GM08714 (cell line): Measurements from ENCODE around the gene TNS1.

Experiments used
- H3K4me3 ChIP-seq: fragments of 200-500 bp; sonication (Bioruptor generic); 2 replicates; pipeline ENCODE4 v1.5.1; 2014; ENCODE audit warnings: mild to moderate bottlenecking, low read length, inconsistent platforms
- ZNF274 ChIP-seq: IDR thresholded peaks from 2 replicates; pipeline ENCODE4 v1.6.1; 2012; ENCODE audit warnings: mild to moderate bottlenecking, low read depth, low read length

The TNS1 gene

DNA sequence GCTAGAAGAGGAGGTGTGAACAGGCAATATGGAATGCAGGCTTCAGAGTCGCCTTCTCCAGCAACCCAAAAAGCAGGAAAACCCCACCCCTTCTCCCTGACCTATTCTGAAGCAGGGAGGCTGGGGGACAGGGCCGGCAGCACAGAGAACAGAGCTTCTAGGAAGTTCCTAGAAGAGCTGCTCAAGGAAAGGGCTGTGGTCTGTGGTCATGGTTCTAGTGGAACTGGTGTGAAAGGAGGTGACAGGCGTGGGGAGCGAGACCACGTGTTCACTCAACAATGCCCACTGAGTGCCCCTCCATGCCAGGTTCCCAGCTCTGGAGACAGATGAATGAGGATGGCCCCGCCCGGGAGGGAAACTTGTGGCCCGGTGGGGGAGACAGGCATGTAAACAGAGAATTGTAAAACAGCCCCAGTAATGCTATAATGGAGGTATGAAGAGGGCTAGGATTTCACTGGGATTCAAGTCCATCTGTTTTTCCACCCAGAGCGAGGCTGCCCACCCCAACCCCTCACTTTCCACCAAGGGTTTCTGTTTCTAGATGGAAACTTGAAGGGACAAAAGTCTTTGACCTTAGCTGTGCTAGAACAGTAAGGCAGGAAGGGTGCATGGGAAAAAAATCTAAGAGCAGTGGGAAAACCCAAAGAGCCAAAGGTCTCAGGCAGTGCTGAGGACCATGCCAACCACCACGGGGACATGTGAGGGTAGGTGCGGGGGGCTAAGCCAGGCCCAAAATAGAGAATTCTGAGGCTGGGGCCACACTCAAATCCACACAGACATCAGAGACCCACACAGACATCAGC lies 71.8 kb downstream of the TNS1 start:
- no peak overlapping the region for H3K4me3 ChIP-seq
- TF ChIP-seq ZNF274 = no peak

DNA sequence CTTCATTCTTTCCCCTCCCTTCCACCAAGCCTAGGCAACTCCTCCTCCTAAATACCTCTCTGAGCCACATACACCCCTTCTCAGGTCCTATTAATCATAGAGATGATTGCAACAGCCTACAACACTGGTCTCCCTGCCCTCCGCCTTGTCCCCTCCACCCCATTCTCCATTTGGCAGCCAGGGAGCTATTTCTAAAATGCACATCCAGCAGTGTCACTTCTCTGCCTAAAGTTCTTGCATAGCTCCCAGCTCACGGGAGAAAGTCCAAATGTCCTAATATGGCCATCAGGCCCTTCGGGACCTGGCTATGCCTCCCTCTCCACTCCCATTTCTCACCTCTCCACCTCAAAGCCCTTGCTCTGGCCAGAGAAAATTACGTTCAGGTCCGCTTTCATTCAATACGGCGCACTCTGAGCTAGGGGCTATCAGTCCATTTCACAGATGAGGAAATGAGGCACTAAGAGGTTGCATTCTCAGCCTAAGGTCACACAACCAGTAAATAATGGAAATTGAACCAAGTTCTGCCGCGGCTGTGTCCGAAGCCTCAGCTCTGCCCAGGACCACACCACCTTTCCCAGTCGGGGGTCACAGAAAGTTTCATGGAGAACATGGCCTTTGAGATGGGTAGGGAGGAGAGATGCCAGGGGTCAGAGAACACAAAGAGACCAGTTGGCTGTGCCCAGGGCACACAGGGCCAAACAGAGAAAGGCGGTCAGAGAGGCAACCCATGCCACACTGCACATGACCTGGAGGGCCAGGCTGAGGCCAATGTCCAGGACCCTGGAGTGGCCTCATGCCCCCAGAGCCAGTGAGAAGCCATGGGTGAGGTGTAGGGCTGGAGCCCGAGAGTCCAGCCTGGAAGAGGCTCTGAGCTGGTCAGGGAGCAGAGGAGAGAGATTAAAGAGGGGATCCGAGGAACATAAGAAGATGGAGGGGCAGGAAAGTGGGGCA lies 72.8 kb downstream of the TNS1 start:
- H3K4me3 ChIP-seq = no peak overlapping the region
- TF ChIP-seq ZNF274 = no peak

DNA sequence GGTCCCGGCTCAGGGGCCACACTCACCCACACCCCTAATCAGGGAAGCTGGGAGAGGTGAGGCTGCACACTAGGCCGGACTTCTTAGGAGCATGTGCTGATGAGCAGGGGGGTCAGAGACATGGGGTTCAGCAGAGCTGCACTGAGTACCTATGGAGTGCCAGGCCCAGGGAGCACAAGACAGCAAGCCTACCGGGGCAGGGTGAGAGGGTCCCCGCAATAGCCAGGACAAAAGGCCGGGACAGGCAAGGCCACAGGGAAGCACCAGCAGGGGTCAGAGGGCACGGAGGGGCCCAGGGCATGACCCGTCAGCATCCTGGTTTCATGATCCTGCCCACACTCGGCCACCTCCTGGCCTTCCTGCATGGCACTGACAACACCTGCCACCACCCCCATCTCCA lies 73.5 kb downstream of the TNS1 start:
- H3K4me3 ChIP-seq = no peak overlapping the region
- TF ChIP-seq ZNF274 = no peak

DNA sequence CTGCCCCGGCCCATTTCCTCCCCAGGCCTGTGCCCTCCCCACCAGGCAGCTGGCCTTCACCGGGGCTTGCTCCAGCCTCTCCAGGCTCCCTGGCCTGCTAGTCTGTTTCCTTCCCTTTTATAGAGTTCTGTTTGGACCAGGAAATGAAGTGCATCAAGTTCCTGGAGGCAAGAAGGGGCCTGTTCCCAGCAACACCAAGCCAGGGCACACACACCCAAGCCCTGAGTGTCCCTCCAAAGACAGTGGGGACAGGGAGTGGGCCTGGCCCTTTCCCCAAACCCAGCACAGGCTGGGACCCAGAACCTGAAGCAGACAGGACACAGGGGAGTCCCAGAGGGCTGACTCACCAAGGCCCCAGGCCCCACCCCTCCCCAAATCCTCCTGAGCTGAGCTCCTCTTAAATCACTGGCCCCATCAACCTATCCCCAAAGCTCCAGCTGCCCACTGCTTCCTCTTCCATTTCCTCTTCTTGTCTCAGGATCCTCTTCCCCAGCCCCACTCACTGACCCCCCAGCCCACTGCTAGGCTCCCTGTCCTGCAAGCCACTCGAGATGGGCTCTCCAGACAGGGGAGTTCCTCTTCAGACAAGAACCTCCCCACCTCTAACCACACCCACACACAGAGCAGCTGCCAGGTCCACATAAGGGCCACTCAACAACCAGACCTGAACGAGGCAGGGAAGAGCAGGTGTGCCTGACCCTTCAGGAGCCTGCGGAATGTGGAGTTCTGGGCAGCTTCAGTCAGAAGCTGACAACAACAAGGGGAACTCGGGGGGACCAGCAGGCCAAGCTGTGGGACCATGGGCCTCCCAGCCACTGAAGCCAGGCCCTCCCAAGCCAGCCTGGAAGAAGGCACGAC lies 74.2 kb downstream of the TNS1 start:
- TF ChIP-seq ZNF274 = no peak
- no peak overlapping the region for H3K4me3 ChIP-seq

DNA sequence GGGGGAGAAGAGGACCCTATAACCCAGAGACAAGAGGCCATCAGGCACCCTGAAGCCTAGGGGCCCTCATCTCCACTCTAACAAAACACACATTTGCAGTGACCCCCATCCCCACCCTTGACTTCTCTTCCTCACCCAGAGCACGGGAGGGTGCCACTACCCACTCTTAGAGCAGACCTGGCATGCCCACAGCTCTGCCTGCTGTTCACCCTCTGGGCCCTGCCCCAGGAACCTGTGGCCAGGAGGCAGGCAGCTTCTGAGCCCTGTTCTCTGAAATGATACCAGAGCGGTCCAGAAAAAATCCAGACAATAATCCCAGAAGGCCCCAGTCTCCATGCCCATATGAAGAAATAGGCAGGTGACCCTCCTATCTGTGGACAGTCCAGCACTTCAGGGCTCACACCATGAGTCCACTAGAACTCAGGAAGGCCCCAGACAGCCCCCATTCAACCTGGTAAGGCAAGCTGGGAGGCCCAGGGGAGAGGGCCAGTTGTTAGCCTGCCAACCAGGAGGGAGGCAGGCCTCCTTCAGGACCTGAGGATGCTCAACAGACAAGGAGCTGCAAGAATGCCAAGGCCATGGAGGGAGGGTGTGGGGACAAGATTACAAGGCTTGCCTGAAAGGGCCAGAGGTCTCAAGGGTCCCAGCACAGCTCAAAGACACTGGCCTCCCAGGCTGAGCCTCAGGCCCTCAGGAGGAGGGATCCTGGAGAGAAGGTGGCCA lies 75.0 kb downstream of the TNS1 start:
- TF ChIP-seq ZNF274 = no peak
- H3K4me3 ChIP-seq = no peak overlapping the region

DNA sequence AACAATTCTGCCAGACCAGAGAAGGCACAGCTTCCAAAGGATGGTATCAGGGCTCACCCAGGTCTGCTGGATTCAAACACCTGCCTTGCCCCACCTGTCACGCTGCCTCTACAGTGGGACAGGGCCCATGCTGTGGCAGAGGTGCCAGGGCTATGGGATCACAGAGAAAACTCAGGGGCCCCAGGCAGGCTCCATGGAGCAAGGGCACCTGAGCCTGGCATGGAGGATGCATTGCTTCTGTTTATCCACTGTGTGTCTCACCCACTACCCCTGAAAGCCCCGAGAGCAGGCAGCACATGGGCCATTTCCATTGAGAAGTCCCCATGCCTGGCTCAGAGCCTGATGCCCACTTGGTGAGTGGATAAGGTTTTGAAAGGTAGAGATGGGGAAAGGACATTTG lies 76.0 kb downstream of the TNS1 start:
- no peak overlapping the region for H3K4me3 ChIP-seq
- TF ChIP-seq ZNF274 = no peak

DNA sequence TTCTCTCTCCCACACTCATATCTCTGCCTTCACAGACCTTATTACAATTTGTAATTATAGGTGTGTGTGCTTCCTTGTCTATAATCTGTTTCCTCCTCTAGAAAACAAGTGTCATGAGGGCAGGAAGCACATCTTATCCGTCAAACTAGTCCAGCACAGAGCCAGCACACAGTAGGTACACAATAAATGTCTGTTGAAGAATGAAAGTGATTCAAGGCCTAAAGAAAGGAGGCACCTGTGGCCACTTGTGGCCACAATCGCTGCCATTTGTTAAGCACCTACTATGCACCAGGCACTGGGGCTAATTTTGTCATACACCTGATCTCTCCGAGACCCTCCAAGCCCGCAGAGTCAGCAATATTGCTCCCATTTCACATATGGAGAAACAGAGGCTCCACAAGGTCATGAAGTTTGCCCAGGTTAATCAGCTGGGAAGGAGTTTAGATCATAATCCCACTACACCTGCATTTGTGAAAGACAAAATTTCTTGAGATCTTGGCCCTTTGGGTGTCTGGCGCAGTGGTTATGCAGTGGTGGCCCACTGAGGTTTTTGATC lies 78.4 kb downstream of the TNS1 start:
- no peak overlapping the region for H3K4me3 ChIP-seq

DNA sequence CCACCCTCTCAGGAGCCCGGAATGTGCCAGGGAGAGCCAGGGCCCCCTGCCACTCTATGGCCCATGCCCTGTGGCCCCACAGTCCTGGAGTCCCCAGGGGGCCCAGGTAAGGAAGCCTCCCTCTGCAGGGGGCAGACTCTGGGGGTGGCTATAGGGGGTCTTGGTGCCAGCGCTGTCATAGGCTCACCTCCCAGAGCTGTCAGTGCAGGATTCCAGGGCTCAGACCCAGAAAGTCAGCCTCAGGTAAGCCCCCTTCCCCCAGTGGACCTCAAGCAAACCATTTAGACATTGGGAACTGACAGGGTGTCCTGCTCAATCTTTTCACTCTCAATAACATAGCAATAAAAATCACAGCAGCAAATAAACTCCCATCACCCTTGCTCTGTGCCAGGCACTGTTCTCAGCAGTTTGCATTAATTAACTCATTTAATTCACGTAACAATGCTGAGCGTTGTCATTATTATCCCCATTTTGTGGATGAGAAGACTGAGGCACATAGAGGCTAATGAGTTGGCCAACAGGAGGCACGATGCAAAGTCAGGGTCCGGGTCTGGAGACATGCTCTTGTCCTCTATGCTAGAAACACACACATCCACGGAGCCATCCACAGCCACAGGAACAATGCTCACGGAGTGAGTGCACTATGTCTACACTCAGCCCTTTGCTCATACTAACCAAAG lies 79.6 kb downstream of the TNS1 start:
- H3K4me3 ChIP-seq = no peak overlapping the region
- no peak for TF ChIP-seq ZNF274

More for the DNA sequence above, 78.4 kb downstream of the TNS1 start:
- TF ChIP-seq ZNF274 = no peak

DNA sequence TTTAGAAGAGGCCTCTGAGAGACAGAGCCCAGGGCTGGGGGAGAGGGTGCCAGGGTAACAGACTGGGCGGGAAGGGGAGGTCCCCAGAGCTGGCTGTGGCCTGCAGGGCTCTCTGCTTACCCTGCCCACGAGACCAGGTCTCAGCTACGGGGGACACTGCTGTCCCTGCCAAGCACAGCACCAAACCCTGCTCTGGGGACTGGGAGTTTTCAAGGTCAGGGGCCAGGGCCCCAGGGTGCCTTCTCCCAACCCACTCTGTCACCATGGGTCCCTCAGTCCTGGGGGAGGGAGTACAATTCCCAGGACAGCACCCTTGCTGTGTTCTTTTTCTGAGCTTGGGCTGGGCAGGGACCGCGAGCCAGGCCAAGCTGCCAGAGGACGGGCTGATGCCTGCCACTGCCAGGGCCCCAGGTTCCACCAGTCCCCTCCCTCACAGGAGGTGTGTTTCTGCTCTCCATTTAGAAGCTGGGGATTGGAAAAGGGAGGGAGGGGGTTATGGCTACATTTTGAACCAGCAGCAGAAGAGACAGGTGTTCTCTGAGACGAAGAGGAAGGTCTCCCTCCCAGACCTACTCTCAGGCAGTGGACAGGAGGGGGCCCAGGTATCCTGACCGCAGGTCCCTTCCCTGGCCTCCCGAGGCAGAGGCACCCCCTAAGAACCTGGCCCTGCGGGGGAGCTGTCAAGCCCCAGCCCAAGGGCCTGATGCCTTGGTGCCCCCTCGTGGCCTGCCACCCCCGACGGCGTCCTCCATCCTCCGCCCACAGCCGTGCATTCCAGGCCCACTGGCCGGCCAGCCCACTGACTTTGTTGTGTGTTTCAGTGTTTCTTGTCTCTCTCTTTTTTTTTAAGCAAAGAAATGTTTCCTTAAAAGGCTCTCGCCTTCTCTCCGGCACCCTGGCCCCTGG lies 80.4 kb downstream of the TNS1 start:
- H3K4me3 ChIP-seq = no peak overlapping the region
- TF ChIP-seq ZNF274 = no peak

DNA sequence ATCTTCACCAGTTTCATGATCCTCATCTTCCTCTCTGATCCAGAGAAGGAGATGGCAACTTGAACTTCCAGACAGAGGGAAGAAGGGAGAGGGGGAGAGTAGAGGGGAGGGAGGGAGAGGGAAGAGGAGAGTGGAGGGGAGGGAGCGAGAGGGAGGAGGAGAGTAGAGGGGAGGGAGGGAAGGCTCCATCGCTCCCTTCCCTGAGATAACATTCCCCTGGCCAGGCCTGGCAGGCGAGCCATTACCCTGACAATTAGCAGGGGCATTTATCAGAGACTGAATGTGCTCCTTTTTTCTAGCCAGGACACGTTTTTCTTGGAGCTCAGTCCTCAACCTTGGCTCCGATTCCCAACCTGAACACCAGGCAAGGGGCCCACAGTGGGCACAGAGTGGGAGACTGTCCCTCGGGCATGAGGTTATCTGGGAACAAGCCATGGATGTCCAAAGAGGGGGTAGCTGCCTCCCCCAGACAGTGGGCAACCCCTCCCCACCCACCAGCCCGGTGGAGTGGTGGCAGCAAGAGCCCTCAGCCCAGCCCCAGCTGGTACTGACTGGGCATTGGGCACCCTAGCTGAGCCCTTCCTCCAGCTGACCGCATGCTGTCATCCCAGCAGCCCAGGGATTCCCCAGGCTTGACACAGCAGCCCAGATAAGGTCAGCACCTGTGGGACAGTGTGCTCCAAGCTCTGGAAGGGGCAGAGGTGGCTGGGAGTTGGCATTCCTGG lies 81.8 kb downstream of the TNS1 start:
- no peak overlapping the region for H3K4me3 ChIP-seq
- TF ChIP-seq ZNF274 = no peak

DNA sequence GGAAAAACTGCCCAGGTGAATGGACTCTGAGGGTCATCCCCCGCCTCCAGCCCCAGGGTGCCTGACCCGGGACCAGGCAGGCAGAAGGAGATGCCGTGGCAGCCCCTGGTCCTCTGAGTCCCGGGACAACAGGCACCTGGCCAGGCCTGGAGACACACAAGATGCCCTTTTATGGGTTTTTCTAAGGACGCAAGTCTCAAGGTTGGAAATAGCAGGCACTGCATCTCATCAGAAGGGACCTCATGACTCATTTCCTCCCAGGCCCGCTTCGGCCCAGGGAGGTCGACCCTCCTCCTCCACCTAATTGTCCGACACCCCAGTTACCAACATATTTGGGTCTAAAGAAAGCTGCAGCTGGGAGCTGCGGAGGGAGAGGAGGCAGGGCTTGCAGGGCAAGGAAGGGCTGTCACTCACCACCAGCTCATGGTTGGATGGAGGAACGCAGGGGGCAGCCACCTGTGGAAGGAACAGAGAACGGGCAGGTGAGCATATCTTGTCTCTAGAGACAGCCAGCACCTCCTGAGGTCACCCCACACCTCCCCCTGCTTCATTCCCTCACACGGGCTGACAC lies 82.9 kb downstream of the TNS1 start:
- no peak overlapping the region for H3K4me3 ChIP-seq
- TF ChIP-seq ZNF274 = no peak
